Endothelial cell of umbilical vein (primary cell): ENCODE measurements around the gene FAM110C. TPM values are rescaled to one million over a fixed set of nuclear protein-coding genes. Genes with fewer than 3 reads are reported as not detected.

ENCODE experiments used
- BruUV-seq: library from RNA; stranded (reverse); fragments of 400-500 nt; replicated peaks from 2 replicates; lab custom pipeline; 2021; lab: Mats Ljungman, UMichigan
- CTCF ChIA-PET: fragments of 300-600, 350-600 bp; sonication (Branson Sonifier 250); formaldehyde crosslinking; loops from one replicate; lab custom pipeline; 2021; ENCODE audit warnings: antibody characterized with exemption, inconsistent platforms; lab: Charles Lee
- POLR2A ChIA-PET: fragments of 300-600, 350-600 bp; sonication (Branson Sonifier 250); formaldehyde crosslinking; loops from one replicate; lab custom pipeline; 2021; ENCODE audit warnings: antibody characterized with exemption, inconsistent platforms; lab: Charles Lee
- DNase-seq: peaks from one replicate; pipeline ENCODE4 v3.0.0-alpha.2; 2011; ENCODE audit warnings: low read depth, low spot score
- FAIRE-seq: peaks from 2 replicates; lab custom pipeline; 2011; peaks lifted over from hg19 to GRCh38; lab: Jason Lieb, UNC
- H2AFZ ChIP-seq: 2 replicates; pipeline ENCODE4 v1.6.0; 2012; ENCODE audit warnings: low read depth, low read length, control low read depth, inconsistent platforms
- H3K27ac ChIP-seq: 2 replicates; pipeline ENCODE4 v1.5.1; 2011; ENCODE audit warnings: low read depth, mild to moderate bottlenecking, control low read depth, low read length, moderate library complexity; ENCODE audit not compliant: insufficient read depth
- H3K27me3 ChIP-seq, 2 experiments: 2 replicates each; pipeline versions ENCODE4 v1.6.0 to v1.6.1; 2011; ENCODE audit warnings: low read length in 2 of 2, mixed read lengths in 1 of 2; ENCODE audit not compliant: control insufficient read depth in 2 of 2, insufficient read depth in 2 of 2
- H3K36me3 ChIP-seq, 2 experiments: 2 replicates in 1 of 2; 3 replicates in 1 of 2; pipeline ENCODE4 v1.5.1; 2011; ENCODE audit warnings: low read length in 2 of 2, mild to moderate bottlenecking in 1 of 2, moderate library complexity in 1 of 2; ENCODE audit not compliant: control insufficient read depth in 2 of 2, insufficient read depth in 2 of 2; ENCODE audit errors: extremely low read depth in 1 of 2
- H3K4me1 ChIP-seq: 3 replicates; pipeline ENCODE4 v1.5.1; 2011; ENCODE audit warnings: mild to moderate bottlenecking, low read length; ENCODE audit not compliant: control insufficient read depth, insufficient read depth; ENCODE audit errors: extremely low read depth
- H3K4me2 ChIP-seq: 2 replicates; pipeline ENCODE4 v1.6.1; 2011; ENCODE audit warnings: low read length, control low read depth, mixed read lengths; ENCODE audit not compliant: insufficient read depth
- H3K4me3 ChIP-seq, 3 experiments: fragments of 200-600 bp in 1 of 3; sonication (generic), shearing (Covaris generic) in 1 of 3; replicated peaks in 1 of 3; 2 replicates each; pipeline ENCODE4 v1.5.1; 2011 to 2016; ENCODE audit warnings: control low read depth in 3 of 3, low read length in 3 of 3, mild to moderate bottlenecking in 2 of 3, inconsistent platforms in 1 of 3, low read depth in 1 of 3, moderate library complexity in 1 of 3; ENCODE audit not compliant: insufficient read depth in 1 of 3
- H3K79me2 ChIP-seq: 2 replicates; pipeline ENCODE4 v1.6.0; 2012; ENCODE audit warnings: low read length, inconsistent platforms; ENCODE audit not compliant: control insufficient read depth, insufficient read depth
- H3K9ac ChIP-seq: replicated peaks from 2 replicates; pipeline ENCODE3; 2011; ENCODE audit warnings: low read length, control low read depth; ENCODE audit not compliant: insufficient read depth; ENCODE audit errors: extremely low read depth
- H3K9me1 ChIP-seq: replicated peaks from 3 replicates; pipeline ENCODE4 v1.6.0; 2011; ENCODE audit warnings: mild to moderate bottlenecking, low read length; ENCODE audit not compliant: control insufficient read depth, insufficient read depth; ENCODE audit errors: extremely low read depth
- H3K9me3 ChIP-seq: replicated peaks from 2 replicates; pipeline ENCODE4 v1.5.1; 2012; ENCODE audit warnings: low read length, inconsistent platforms; ENCODE audit not compliant: control insufficient read depth, insufficient read depth
- H4K20me1 ChIP-seq: replicated peaks from 2 replicates; pipeline ENCODE3; 2011; ENCODE audit warnings: mild to moderate bottlenecking, low read length; ENCODE audit not compliant: control insufficient read depth, insufficient read depth; ENCODE audit errors: extremely low read depth
- EZH2 ChIP-seq: IDR thresholded peaks from 2 replicates; pipeline ENCODE4 v1.6.1; 2012; ENCODE audit warnings: borderline replicate concordance, low read depth, mild to moderate bottlenecking, moderate library complexity, low read length, inconsistent platforms; ENCODE audit not compliant: severe bottlenecking
- FOS ChIP-seq: IDR thresholded peaks from 2 replicates; pipeline ENCODE4 v1.6.1; 2011; ENCODE audit warnings: mild to moderate bottlenecking, low read length, moderate library complexity, borderline replicate concordance; ENCODE audit not compliant: insufficient read depth
- GATA2 ChIP-seq: IDR thresholded peaks from 2 replicates; pipeline ENCODE4 v1.7.0; 2011; ENCODE audit warnings: low read depth, mild to moderate bottlenecking, moderate library complexity, mixed read lengths, low read length; ENCODE audit not compliant: insufficient read length, insufficient read depth
- JUN ChIP-seq: IDR thresholded peaks from 2 replicates; pipeline ENCODE4 v1.6.1; 2011; ENCODE audit warnings: borderline replicate concordance, low read depth; ENCODE audit not compliant: insufficient read length, insufficient read depth
- MYC ChIP-seq: IDR thresholded peaks from one replicate; pipeline ENCODE4 v1.6.1; 2011; ENCODE audit warnings: mild to moderate bottlenecking, low read depth, low read length
- POLR2A ChIP-seq: IDR thresholded peaks from 2 replicates; pipeline ENCODE4 v1.6.1; 2012; ENCODE audit warnings: low read depth, mild to moderate bottlenecking, control low read depth, low read length
- POLR2AphosphoS5 ChIP-seq: IDR thresholded peaks from 2 replicates; pipeline ENCODE4 v1.6.1; 2012; ENCODE audit warnings: low read depth, mild to moderate bottlenecking, control low read depth, low read length, moderate library complexity; ENCODE audit not compliant: insufficient read depth
- dilution Hi-C: fragments of 300-500 bp; cut with MboI; formaldehyde crosslinking; loops from one replicate; pipeline ENCODE4 v1.15.0; 2019; ENCODE audit warnings: low sequenced_read_pairs; ENCODE audit not compliant: extremely low pct_ligation_motif_present
- intact Hi-C: fragments of 100-400 bp; cut with micrococcal nuclease; formaldehyde crosslinking; loops from one replicate; pipeline ENCODE4 v1.10.0; 2022
- polyA plus RNA-seq, 4 experiments: library from polyadenylated mRNA; depleted of rRNA in 3 of 4; stranded (reverse) in 3 of 4; unstranded in 1 of 4; fragments of >200 nt; gene quantifications; 2 replicates each; pipeline versions ENCODE4 v1.2.1 to v1.2.3, GENCODE V29; 2011 to 2012; ENCODE audit warnings: missing spikeins in 1 of 4
- total RNA-seq: library from RNA; stranded (reverse); gene quantifications from 2 replicates; pipeline ENCODE4 v1.2.3, GENCODE V29; 2021
- TF ChIP-seq, protein P1 (sequence below): IDR thresholded peaks from 2 replicates; pipeline ENCODE4 v1.6.1; 2011; ENCODE audit not compliant: insufficient read depth, insufficient read length
- TF ChIP-seq, protein P2 (sequence below), 2 donors: IDR thresholded peaks; 1 replicate in 1 of 2; 2 replicates in 1 of 2; pipeline ENCODE4 v1.5.1; 2011; ENCODE audit warnings: low read length in 2 of 2, mild to moderate bottlenecking in 2 of 2, moderate library complexity in 2 of 2, control low read depth in 1 of 2, inconsistent platforms in 1 of 2, low read depth in 1 of 2; ENCODE audit not compliant: insufficient read depth in 1 of 2; ENCODE audit errors: extremely low read depth in 1 of 2

The FAM110C gene
- total and polyA plus RNA-seq, 2 donors (not counting 3 experiments of a cell fraction or from before 2014, with no cell fraction given), result not detected

DNA sequence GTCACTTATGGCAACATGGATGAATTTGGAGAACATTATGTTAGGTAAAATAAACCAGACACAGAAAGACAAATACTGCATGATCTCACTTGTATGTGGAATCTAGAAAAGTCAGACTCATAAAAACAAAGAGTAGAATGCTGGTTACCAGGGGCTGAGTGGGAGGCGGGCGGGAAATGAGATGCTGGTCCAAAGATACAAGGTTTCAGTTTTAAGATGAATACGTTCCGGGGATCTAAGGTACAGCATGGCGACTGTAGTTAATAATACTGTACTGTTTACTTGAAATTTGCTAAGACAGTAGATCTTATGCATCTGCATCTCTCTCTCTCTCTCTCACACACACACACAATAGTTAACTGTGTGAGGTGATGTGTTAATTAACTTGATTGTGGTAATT lies 14.2 kb downstream of the FAM110C start:
- POLR2A ChIA-PET, result no interaction called here
- Histone ChIP-seq H3K9me3 (no peaks in the 10 kb centered on the region), H3K9ac (no peak overlapping the region), H2AFZ (no peak overlapping the region), H3K27me3 (no peaks in the 10 kb centered on the region), H3K4me3 (no peak overlapping the region), H3K79me2 (no peaks in the 10 kb centered on the region), H3K36me3 (no peaks in the 10 kb centered on the region), H3K27ac (no peak overlapping the region), H4K20me1 (no peaks in the 10 kb centered on the region), H3K4me2 (no peak overlapping the region), H3K9me1 (no peaks in the 10 kb centered on the region), H3K4me1 (no peaks in the 10 kb centered on the region)
- CTCF ChIA-PET, result no interaction called here
- FAIRE-seq (no peak), DNase-seq (no peak)
- intact Hi-C loops, result no loop called here
- TF ChIP-seq MYC, result no peak
- no peak for TF ChIP-seq EZH2
- no peak for TF ChIP-seq JUN
- no peak for TF ChIP-seq GATA2
- BruUV-seq, result no TSS peak
- dilution Hi-C loops, result no loop called here

DNA sequence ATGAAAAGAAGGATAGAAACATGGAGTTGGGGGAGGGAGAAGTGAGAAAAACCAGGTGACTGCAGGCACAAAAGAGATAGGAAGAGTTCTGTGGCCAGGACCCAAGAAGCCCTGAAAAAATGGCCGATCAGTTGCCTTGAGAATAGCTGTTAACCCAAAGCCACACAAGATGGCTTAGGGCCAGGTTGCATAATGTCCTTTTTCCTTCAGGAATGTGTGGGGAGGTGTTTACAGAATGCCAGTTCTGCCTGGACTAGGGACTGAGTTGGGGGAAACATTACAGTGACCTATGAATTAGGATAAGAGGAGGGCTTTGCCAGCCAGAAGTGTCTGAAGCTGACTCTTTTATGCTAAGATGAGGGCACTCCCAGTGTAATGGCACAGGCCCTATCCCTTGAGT lies 17.1 kb downstream of the FAM110C start:
- intact Hi-C loops, result no loop called here
- POLR2A ChIA-PET, result no interaction called here

More for the DNA sequence above, 17.1 kb downstream of the FAM110C start:
- H2AFZ ChIP-seq, result no peak overlapping the region
- H3K79me2 ChIP-seq, result no peaks in the 10 kb centered on the region
- no peaks in the 10 kb centered on the region for H3K27me3 ChIP-seq
- H3K4me3 ChIP-seq, result no peak overlapping the region
- TF ChIP-seq FOS (no peak), JUN (no peak), POLR2A (no peak), MYC (no peak), EZH2 (no peak), GATA2 (no peak), POLR2AphosphoS5 (no peak)
- TF ChIP-seq, protein P1, sequence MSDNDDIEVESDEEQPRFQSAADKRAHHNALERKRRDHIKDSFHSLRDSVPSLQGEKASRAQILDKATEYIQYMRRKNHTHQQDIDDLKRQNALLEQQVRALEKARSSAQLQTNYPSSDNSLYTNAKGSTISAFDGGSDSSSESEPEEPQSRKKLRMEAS, result no peak
- TF ChIP-seq, protein P2, sequence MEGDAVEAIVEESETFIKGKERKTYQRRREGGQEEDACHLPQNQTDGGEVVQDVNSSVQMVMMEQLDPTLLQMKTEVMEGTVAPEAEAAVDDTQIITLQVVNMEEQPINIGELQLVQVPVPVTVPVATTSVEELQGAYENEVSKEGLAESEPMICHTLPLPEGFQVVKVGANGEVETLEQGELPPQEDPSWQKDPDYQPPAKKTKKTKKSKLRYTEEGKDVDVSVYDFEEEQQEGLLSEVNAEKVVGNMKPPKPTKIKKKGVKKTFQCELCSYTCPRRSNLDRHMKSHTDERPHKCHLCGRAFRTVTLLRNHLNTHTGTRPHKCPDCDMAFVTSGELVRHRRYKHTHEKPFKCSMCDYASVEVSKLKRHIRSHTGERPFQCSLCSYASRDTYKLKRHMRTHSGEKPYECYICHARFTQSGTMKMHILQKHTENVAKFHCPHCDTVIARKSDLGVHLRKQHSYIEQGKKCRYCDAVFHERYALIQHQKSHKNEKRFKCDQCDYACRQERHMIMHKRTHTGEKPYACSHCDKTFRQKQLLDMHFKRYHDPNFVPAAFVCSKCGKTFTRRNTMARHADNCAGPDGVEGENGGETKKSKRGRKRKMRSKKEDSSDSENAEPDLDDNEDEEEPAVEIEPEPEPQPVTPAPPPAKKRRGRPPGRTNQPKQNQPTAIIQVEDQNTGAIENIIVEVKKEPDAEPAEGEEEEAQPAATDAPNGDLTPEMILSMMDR (IDR thresholded peaks at IDR 0.05; ENCODE audit: extremely low read depth in 1 of 2, insufficient read depth in 1 of 2, low read depth in 1 of 2, low read length in 2 of 2), result no peak
- no peak overlapping the region for H3K4me2 ChIP-seq
- no TSS peak for BruUV-seq
- dilution Hi-C loops, result no loop called here
- H3K36me3 ChIP-seq, result no peaks in the 10 kb centered on the region
- H3K27ac ChIP-seq, result no peak overlapping the region
- DNase-seq (no peak), FAIRE-seq (no peak)
- no peaks in the 10 kb centered on the region for H3K9me3 ChIP-seq
- no peaks in the 10 kb centered on the region for H4K20me1 ChIP-seq
- no peaks in the 10 kb centered on the region for H3K9me1 ChIP-seq
- H3K4me1 ChIP-seq, result no peaks in the 10 kb centered on the region
- H3K9ac ChIP-seq, result no peak overlapping the region
- CTCF ChIA-PET, result no interaction called here
